Endothelial cell of umbilical vein (primary cell): ENCODE data around the gene CDCA3. TPM values are rescaled to one million over a fixed set of nuclear protein-coding genes. Genes with fewer than 3 reads are reported as not detected.

Experiments used
- BruUV-seq: library from RNA; stranded (reverse); fragments of 400-500 nt; replicated peaks from 2 replicates; lab custom pipeline; 2021; lab: Mats Ljungman, UMichigan
- CTCF ChIA-PET: fragments of 300-600, 350-600 bp; sonication (Branson Sonifier 250); formaldehyde crosslinking; loops from one replicate; lab custom pipeline; 2021; ENCODE audit warnings: antibody characterized with exemption, inconsistent platforms; lab: Charles Lee
- POLR2A ChIA-PET: fragments of 300-600, 350-600 bp; sonication (Branson Sonifier 250); formaldehyde crosslinking; loops from one replicate; lab custom pipeline; 2021; ENCODE audit warnings: antibody characterized with exemption, inconsistent platforms; lab: Charles Lee
- DNase-seq: peaks from one replicate; pipeline ENCODE4 v3.0.0-alpha.2; 2011; ENCODE audit warnings: low read depth, low spot score
- FAIRE-seq: peaks from 2 replicates; lab custom pipeline; 2011; peaks lifted over from hg19 to GRCh38; lab: Jason Lieb, UNC
- H2AFZ ChIP-seq: 2 replicates; pipeline ENCODE4 v1.6.0; 2012; ENCODE audit warnings: low read depth, low read length, control low read depth, inconsistent platforms
- H3K27ac ChIP-seq: 2 replicates; pipeline ENCODE4 v1.5.1; 2011; ENCODE audit warnings: low read depth, mild to moderate bottlenecking, control low read depth, low read length, moderate library complexity; ENCODE audit not compliant: insufficient read depth
- H3K27me3 ChIP-seq, 2 experiments: 2 replicates each; pipeline versions ENCODE4 v1.6.0 to v1.6.1; 2011; ENCODE audit warnings: low read length in 2 of 2, mixed read lengths in 1 of 2; ENCODE audit not compliant: control insufficient read depth in 2 of 2, insufficient read depth in 2 of 2
- H3K36me3 ChIP-seq, 2 experiments: 2 replicates in 1 of 2; 3 replicates in 1 of 2; pipeline ENCODE4 v1.5.1; 2011; ENCODE audit warnings: low read length in 2 of 2, mild to moderate bottlenecking in 1 of 2, moderate library complexity in 1 of 2; ENCODE audit not compliant: control insufficient read depth in 2 of 2, insufficient read depth in 2 of 2; ENCODE audit errors: extremely low read depth in 1 of 2
- H3K4me1 ChIP-seq: 3 replicates; pipeline ENCODE4 v1.5.1; 2011; ENCODE audit warnings: mild to moderate bottlenecking, low read length; ENCODE audit not compliant: control insufficient read depth, insufficient read depth; ENCODE audit errors: extremely low read depth
- H3K4me2 ChIP-seq: 2 replicates; pipeline ENCODE4 v1.6.1; 2011; ENCODE audit warnings: low read length, control low read depth, mixed read lengths; ENCODE audit not compliant: insufficient read depth
- H3K4me3 ChIP-seq, 3 experiments: fragments of 200-600 bp in 1 of 3; sonication (generic), shearing (Covaris generic) in 1 of 3; replicated peaks in 1 of 3; 2 replicates each; pipeline ENCODE4 v1.5.1; 2011 to 2016; ENCODE audit warnings: control low read depth in 3 of 3, low read length in 3 of 3, mild to moderate bottlenecking in 2 of 3, inconsistent platforms in 1 of 3, low read depth in 1 of 3, moderate library complexity in 1 of 3; ENCODE audit not compliant: insufficient read depth in 1 of 3
- H3K79me2 ChIP-seq: 2 replicates; pipeline ENCODE4 v1.6.0; 2012; ENCODE audit warnings: low read length, inconsistent platforms; ENCODE audit not compliant: control insufficient read depth, insufficient read depth
- H3K9ac ChIP-seq: replicated peaks from 2 replicates; pipeline ENCODE3; 2011; ENCODE audit warnings: low read length, control low read depth; ENCODE audit not compliant: insufficient read depth; ENCODE audit errors: extremely low read depth
- H3K9me1 ChIP-seq: replicated peaks from 3 replicates; pipeline ENCODE4 v1.6.0; 2011; ENCODE audit warnings: mild to moderate bottlenecking, low read length; ENCODE audit not compliant: control insufficient read depth, insufficient read depth; ENCODE audit errors: extremely low read depth
- H3K9me3 ChIP-seq: replicated peaks from 2 replicates; pipeline ENCODE4 v1.5.1; 2012; ENCODE audit warnings: low read length, inconsistent platforms; ENCODE audit not compliant: control insufficient read depth, insufficient read depth
- H4K20me1 ChIP-seq: replicated peaks from 2 replicates; pipeline ENCODE3; 2011; ENCODE audit warnings: mild to moderate bottlenecking, low read length; ENCODE audit not compliant: control insufficient read depth, insufficient read depth; ENCODE audit errors: extremely low read depth
- EZH2 ChIP-seq: IDR thresholded peaks from 2 replicates; pipeline ENCODE4 v1.6.1; 2012; ENCODE audit warnings: borderline replicate concordance, low read depth, mild to moderate bottlenecking, moderate library complexity, low read length, inconsistent platforms; ENCODE audit not compliant: severe bottlenecking
- FOS ChIP-seq: IDR thresholded peaks from 2 replicates; pipeline ENCODE4 v1.6.1; 2011; ENCODE audit warnings: mild to moderate bottlenecking, low read length, moderate library complexity, borderline replicate concordance; ENCODE audit not compliant: insufficient read depth
- GATA2 ChIP-seq: IDR thresholded peaks from 2 replicates; pipeline ENCODE4 v1.7.0; 2011; ENCODE audit warnings: low read depth, mild to moderate bottlenecking, moderate library complexity, mixed read lengths, low read length; ENCODE audit not compliant: insufficient read length, insufficient read depth
- JUN ChIP-seq: IDR thresholded peaks from 2 replicates; pipeline ENCODE4 v1.6.1; 2011; ENCODE audit warnings: borderline replicate concordance, low read depth; ENCODE audit not compliant: insufficient read length, insufficient read depth
- MAX ChIP-seq: IDR thresholded peaks from 2 replicates; pipeline ENCODE4 v1.6.1; 2011; ENCODE audit not compliant: insufficient read depth, insufficient read length
- MYC ChIP-seq: IDR thresholded peaks from one replicate; pipeline ENCODE4 v1.6.1; 2011; ENCODE audit warnings: mild to moderate bottlenecking, low read depth, low read length
- POLR2A ChIP-seq: IDR thresholded peaks from 2 replicates; pipeline ENCODE4 v1.6.1; 2012; ENCODE audit warnings: low read depth, mild to moderate bottlenecking, control low read depth, low read length
- POLR2AphosphoS5 ChIP-seq: IDR thresholded peaks from 2 replicates; pipeline ENCODE4 v1.6.1; 2012; ENCODE audit warnings: low read depth, mild to moderate bottlenecking, control low read depth, low read length, moderate library complexity; ENCODE audit not compliant: insufficient read depth
- dilution Hi-C: fragments of 300-500 bp; cut with MboI; formaldehyde crosslinking; loops from one replicate; pipeline ENCODE4 v1.15.0; 2019; ENCODE audit warnings: low sequenced_read_pairs; ENCODE audit not compliant: extremely low pct_ligation_motif_present
- intact Hi-C: fragments of 100-400 bp; cut with micrococcal nuclease; formaldehyde crosslinking; loops from one replicate; pipeline ENCODE4 v1.10.0; 2022
- polyA plus RNA-seq, 4 experiments: library from polyadenylated mRNA; depleted of rRNA in 3 of 4; stranded (reverse) in 3 of 4; unstranded in 1 of 4; fragments of >200 nt; gene quantifications; 2 replicates each; pipeline versions ENCODE4 v1.2.1 to v1.2.3, GENCODE V29; 2011 to 2012; ENCODE audit warnings: missing spikeins in 1 of 4
- total RNA-seq: library from RNA; stranded (reverse); gene quantifications from 2 replicates; pipeline ENCODE4 v1.2.3, GENCODE V29; 2021
- TF ChIP-seq, protein P1 (sequence below), 2 donors: IDR thresholded peaks; 1 replicate in 1 of 2; 2 replicates in 1 of 2; pipeline ENCODE4 v1.5.1; 2011; ENCODE audit warnings: low read length in 2 of 2, mild to moderate bottlenecking in 2 of 2, moderate library complexity in 2 of 2, control low read depth in 1 of 2, inconsistent platforms in 1 of 2, low read depth in 1 of 2; ENCODE audit not compliant: insufficient read depth in 1 of 2; ENCODE audit errors: extremely low read depth in 1 of 2

CDCA3 gene
- total and polyA plus RNA-seq, 2 donors (not counting 3 experiments of a cell fraction or from before 2014, with no cell fraction given): 44.3 to 53.5 TPM

- Histone ChIP-seq H3K4me2 (no peak overlapping the region), H2AFZ (no peak overlapping the region), H4K20me1 (no peaks in the 10 kb centered on the region), H3K4me3 (no peak overlapping the region), H3K27ac (no peak overlapping the region), H3K79me2 (no peaks in the 10 kb centered on the region), H3K4me1 (peaks cover 8% of the 10 kb centered on the region), H3K27me3 (peaks cover 0 to 2% of the 10 kb centered on the region in 2 experiments), H3K9me3 (no peaks in the 10 kb centered on the region), H3K9ac (no peak overlapping the region), H3K9me1 (no peaks in the 10 kb centered on the region), H3K36me3 (no peaks in the 10 kb centered on the region)
- dilution Hi-C loops: no loop called here
- TF ChIP-seq POLR2A (no peak), JUN (no peak), FOS (no peak), MYC (no peak), POLR2AphosphoS5 (no peak), GATA2 (no peak), MAX (no peak), EZH2 (no peak)
- TF ChIP-seq, protein P1, sequence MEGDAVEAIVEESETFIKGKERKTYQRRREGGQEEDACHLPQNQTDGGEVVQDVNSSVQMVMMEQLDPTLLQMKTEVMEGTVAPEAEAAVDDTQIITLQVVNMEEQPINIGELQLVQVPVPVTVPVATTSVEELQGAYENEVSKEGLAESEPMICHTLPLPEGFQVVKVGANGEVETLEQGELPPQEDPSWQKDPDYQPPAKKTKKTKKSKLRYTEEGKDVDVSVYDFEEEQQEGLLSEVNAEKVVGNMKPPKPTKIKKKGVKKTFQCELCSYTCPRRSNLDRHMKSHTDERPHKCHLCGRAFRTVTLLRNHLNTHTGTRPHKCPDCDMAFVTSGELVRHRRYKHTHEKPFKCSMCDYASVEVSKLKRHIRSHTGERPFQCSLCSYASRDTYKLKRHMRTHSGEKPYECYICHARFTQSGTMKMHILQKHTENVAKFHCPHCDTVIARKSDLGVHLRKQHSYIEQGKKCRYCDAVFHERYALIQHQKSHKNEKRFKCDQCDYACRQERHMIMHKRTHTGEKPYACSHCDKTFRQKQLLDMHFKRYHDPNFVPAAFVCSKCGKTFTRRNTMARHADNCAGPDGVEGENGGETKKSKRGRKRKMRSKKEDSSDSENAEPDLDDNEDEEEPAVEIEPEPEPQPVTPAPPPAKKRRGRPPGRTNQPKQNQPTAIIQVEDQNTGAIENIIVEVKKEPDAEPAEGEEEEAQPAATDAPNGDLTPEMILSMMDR (IDR thresholded peaks at IDR 0.05; ENCODE audit: extremely low read depth in 1 of 2, insufficient read depth in 1 of 2, low read depth in 1 of 2, low read length in 2 of 2): no peak
- CTCF ChIA-PET: interaction anchor here (1.0 kb wide), 1 partner anchor 63 kb away, joined by 3 read pairs; the partner anchor contains the start of gene MLF2
- no TSS peak for BruUV-seq
- POLR2A ChIA-PET: no interaction called here
- DNase-seq (no peak), FAIRE-seq (no peak)
- intact Hi-C loops: no loop called here
Observed at GRCh38 chr12:6816598-6816997, 34.5 kb downstream of the CDCA3 start.
